CD14-positive monocyte (primary cell): ENCODE measurements around the gene ATP2A2. TPM values are rescaled to one million over a fixed set of nuclear protein-coding genes. Genes with fewer than 3 reads are reported as not detected.
A peak's percentile ranks its signal among the peaks of the same experiment; 100 is the strongest.

Experiments
- DNase-seq, 3 donors: peaks; one replicate each; pipeline ENCODE4 v3.0.0-alpha.2; 2011 to 2022
- H2AFZ ChIP-seq: 2 replicates; pipeline ENCODE4 v1.6.0; 2012; ENCODE audit warnings: mild to moderate bottlenecking, low read depth, low read length, inconsistent platforms; ENCODE audit not compliant: insufficient read depth, poor library complexity, severe bottlenecking
- H3K27ac ChIP-seq, 2 donors: 1 replicate in 1 of 2; 2 replicates in 1 of 2; pipeline ENCODE4 v1.5.1; 2012 to 2013; ENCODE audit warnings: low read length in 2 of 2, control low read depth in 1 of 2, inconsistent platforms in 1 of 2, low read depth in 1 of 2, mild to moderate bottlenecking in 1 of 2
- H3K27me3 ChIP-seq, 2 donors: one replicate each; pipeline versions ENCODE4 v1.6.0 to v1.6.1; 2011 to 2013; ENCODE audit warnings: low read length in 2 of 2; ENCODE audit not compliant: control insufficient read depth in 2 of 2, insufficient read depth in 2 of 2
- H3K36me3 ChIP-seq, 2 donors: replicated peaks in 1 of 2; 1 replicate in 1 of 2; 2 replicates in 1 of 2; pipeline versions ENCODE4 v1.5.1 to v1.6.1; 2012 to 2013; ENCODE audit warnings: low read length in 2 of 2, control low read depth in 1 of 2, inconsistent platforms in 1 of 2, mild to moderate bottlenecking in 1 of 2; ENCODE audit not compliant: insufficient read depth in 2 of 2, control insufficient read depth in 1 of 2
- H3K4me1 ChIP-seq, 2 donors: 1 replicate in 1 of 2; 2 replicates in 1 of 2; pipeline versions ENCODE4 v1.5.1 to v1.6.1; 2012 to 2013; ENCODE audit warnings: low read length in 2 of 2, control low read depth in 1 of 2, inconsistent platforms in 1 of 2, mild to moderate bottlenecking in 1 of 2, moderate library complexity in 1 of 2; ENCODE audit not compliant: insufficient read depth in 2 of 2, control insufficient read depth in 1 of 2
- H3K4me2 ChIP-seq: replicated peaks from 2 replicates; pipeline ENCODE3; 2012; ENCODE audit warnings: low read length, moderate library complexity, mild to moderate bottlenecking; ENCODE audit not compliant: poor library complexity, severe bottlenecking; ENCODE audit errors: extremely low read depth
- H3K4me3 ChIP-seq, 3 experiments: fragments of 200-600 bp in 1 of 3; sonication (generic) in 1 of 3; replicated peaks in 1 of 3; 1 replicate in 2 of 3; 2 replicates in 1 of 3; pipeline ENCODE4 v1.5.1; 2011 to 2013; ENCODE audit warnings: low read length in 3 of 3, mild to moderate bottlenecking in 3 of 3, control low read depth in 2 of 3, low read depth in 2 of 3, inconsistent platforms in 1 of 3, moderate library complexity in 1 of 3
- H3K79me2 ChIP-seq: 2 replicates; pipeline ENCODE4 v1.6.0; 2012; ENCODE audit warnings: mild to moderate bottlenecking, control low read depth, inconsistent platforms, low read length, moderate library complexity; ENCODE audit not compliant: insufficient read depth
- H3K9ac ChIP-seq: 2 replicates; pipeline ENCODE4 v1.6.0; 2017; ENCODE audit warnings: low read length, mild to moderate bottlenecking; ENCODE audit not compliant: insufficient read depth, poor library complexity, severe bottlenecking
- H3K9me3 ChIP-seq, 2 donors: replicated peaks in 1 of 2; 1 replicate in 1 of 2; 2 replicates in 1 of 2; pipeline versions ENCODE4 v1.5.1 to v1.6.1; 2012 to 2013; ENCODE audit warnings: low read length in 2 of 2, control low read depth in 1 of 2; ENCODE audit not compliant: control insufficient read depth in 1 of 2, insufficient read depth in 1 of 2
- H4K20me1 ChIP-seq: 2 replicates; pipeline ENCODE4 v1.6.0; 2012; ENCODE audit warnings: mild to moderate bottlenecking, low read length, control low read depth, moderate library complexity; ENCODE audit not compliant: insufficient read depth
- H3K27ac Mint-ChIP-seq, 7 donors: one replicate each; pipeline ENCODE4 v1.8.0; 2020; ENCODE audit warnings: mild to moderate bottlenecking in 7 of 7, mixed read lengths in 7 of 7, moderate library complexity in 6 of 7, inconsistent platforms in 2 of 7
- H3K27me3 Mint-ChIP-seq, 3 donors: one replicate each; pipeline ENCODE4 v1.8.0; 2021 to 2022; ENCODE audit warnings: low read depth in 3 of 3, mild to moderate bottlenecking in 3 of 3, mixed read lengths in 3 of 3, moderate library complexity in 3 of 3, inconsistent platforms in 1 of 3
- H3K36me3 Mint-ChIP-seq, 2 donors: one replicate each; pipeline ENCODE4 v1.8.0; 2020; ENCODE audit warnings: mixed read lengths in 2 of 2, inconsistent platforms in 1 of 2, mild to moderate bottlenecking in 1 of 2
- H3K4me1 Mint-ChIP-seq: one replicate; pipeline ENCODE4 v1.8.0; 2020; ENCODE audit warnings: mild to moderate bottlenecking, mixed read lengths
- H3K4me3 Mint-ChIP-seq, 2 donors: one replicate each; pipeline ENCODE4 v1.8.0; 2020; ENCODE audit warnings: mild to moderate bottlenecking in 2 of 2, mixed read lengths in 2 of 2, moderate library complexity in 1 of 2
- H3K9me3 Mint-ChIP-seq, 7 donors: one replicate each; pipeline ENCODE4 v1.8.0; 2020 to 2022; ENCODE audit warnings: mixed read lengths in 7 of 7, mild to moderate bottlenecking in 6 of 7, moderate library complexity in 6 of 7, inconsistent platforms in 2 of 7
- CTCF ChIP-seq: fragments of 200-600 bp; IDR thresholded peaks from one replicate; pipeline ENCODE4 v1.8.0; 2022; ENCODE audit warnings: antibody characterized with exemption, mild to moderate bottlenecking
- WGBS: methylation state at CpG from one replicate; pipeline ENCODE4 v1.1.5; 2013; ENCODE audit warnings: missing lambda C conversion rate; ENCODE audit not compliant: insufficient coverage; 5-methylcytosine and 5-hydroxymethylcytosine counted together
- intact Hi-C, 2 donors: fragments of 100-400 bp; cut with micrococcal nuclease; formaldehyde crosslinking; loops; one replicate each; pipeline versions ENCODE4 v1.15.0 to v1.15.1; 2023
- polyA plus RNA-seq, 3 donors: library from polyadenylated mRNA; depleted of rRNA in 1 of 3; unstranded in 2 of 3; stranded (reverse) in 1 of 3; fragments of 300-500 nt in 2 of 3; fragments of >200 nt in 1 of 3; fragmentation: Illumina TruSeq in 2 of 3; gene quantifications; 1 replicate in 2 of 3; 2 replicates in 1 of 3; pipeline ENCODE4 v1.2.3, GENCODE V29; 2012 to 2021

Gene ATP2A2
- polyA plus RNA-seq, 3 donors = 4.5 to 83.1 (median 6.9) TPM

- no peak overlapping the region for H3K27ac ChIP-seq
Measured at GRCh38 chr12:110372056-110372425, 91.0 kb downstream of the ATP2A2 start.

GRCh38 chr12:110373025-110373424 lies 92.0 kb downstream of the ATP2A2 start:
- no peaks in the 10 kb centered on the region for H3K9me3 ChIP-seq
- no peaks in the 10 kb centered on the region for H3K27me3 ChIP-seq
- Mint-ChIP-seq H3K36me3 (peaks cover 54 to 67% of the 10 kb centered on the region in 2 donors), H3K27ac (peak overlapping the region in 2 of 7 donors; percentile 33 to 63), H3K4me1 (peaks cover 5% of the 10 kb centered on the region), H3K27me3 (peaks cover 0 to 3% (median 1%) of the 10 kb centered on the region in 3 donors), H3K9me3 (no peaks in the 10 kb centered on the region), H3K4me3 (no peak overlapping the region)
- no peak overlapping the region for H3K4me3 ChIP-seq
- TF ChIP-seq CTCF = no peak
- intact Hi-C loops = no loop called here
- H4K20me1 ChIP-seq = no peaks in the 10 kb centered on the region
- no peak for DNase-seq
- H2AFZ ChIP-seq = no peak overlapping the region
- H3K4me2 ChIP-seq = no peak overlapping the region
- H3K9ac ChIP-seq = no peak overlapping the region
- H3K79me2 ChIP-seq = no peaks in the 10 kb centered on the region
- H3K27ac ChIP-seq = no peak overlapping the region
- no peaks in the 10 kb centered on the region for H3K4me1 ChIP-seq
- peaks cover 62 to 74% of the 10 kb centered on the region in 2 donors for H3K36me3 ChIP-seq
- WGBS = 83% methylated on average over 2 of the region's 4 CpGs

More at GRCh38 chr12:110372056-110372425, 91.0 kb downstream of the ATP2A2 start:
- H3K36me3 Mint-ChIP-seq = peaks cover 46 to 57% of the 10 kb centered on the region in 2 donors
- no peaks in the 10 kb centered on the region for H3K9me3 Mint-ChIP-seq
- H4K20me1 ChIP-seq = no peaks in the 10 kb centered on the region
- H3K4me1 Mint-ChIP-seq = peaks cover 5% of the 10 kb centered on the region
- H3K27me3 ChIP-seq = no peaks in the 10 kb centered on the region
- no peaks in the 10 kb centered on the region for H3K9me3 ChIP-seq
- H3K4me3 Mint-ChIP-seq = no peak overlapping the region
- H2AFZ ChIP-seq = no peak overlapping the region
- intact Hi-C loops = no loop called here
- H3K79me2 ChIP-seq = no peaks in the 10 kb centered on the region
- no peak overlapping the region for H3K4me2 ChIP-seq
- 95% methylated on average over 6 of the region's 7 CpGs for WGBS
- H3K27ac Mint-ChIP-seq = peak overlapping the region in 3 of 7 donors; percentile 10 to 18 (median 15)
- no peak for DNase-seq
- H3K9ac ChIP-seq = no peak overlapping the region
- H3K4me1 ChIP-seq = no peaks in the 10 kb centered on the region
- H3K27me3 Mint-ChIP-seq = peaks cover 0 to 3% (median 3%) of the 10 kb centered on the region in 3 donors
- H3K4me3 ChIP-seq = no peak overlapping the region
- peaks cover 54 to 64% of the 10 kb centered on the region in 2 donors for H3K36me3 ChIP-seq
- no peak for TF ChIP-seq CTCF
